HG03342 (cell line): ENCODE results near the gene FGB.

ENCODE experiments used
- ATAC-seq: cut with Tn5 transposase; IDR thresholded peaks from one replicate; pipeline ENCODE4 v1.9.1; 2021; ENCODE audit warnings: mild to moderate bottlenecking, moderate library complexity; ENCODE audit not compliant: unreplicated experiment

The FGB gene

GRCh38 chr4:154565704-154566103 lies 2.9 kb downstream of the FGB start:
- ATAC-seq: no peak

- no peak for ATAC-seq
These were observed 3.9 kb downstream of the FGB start for GRCh38 chr4:154566639-154567204.

- ATAC-seq: no peak
These were observed 6.2 kb downstream of the FGB start for GRCh38 chr4:154569028-154569427.

GRCh38 chr4:154569584-154569983 lies 6.8 kb downstream of the FGB start:
- no peak for ATAC-seq

GRCh38 chr4:154573190-154573870 lies 10.5 kb downstream of the FGB start:
- ATAC-seq: no peak

- no peak for ATAC-seq
These were observed 11.5 kb downstream of the FGB start for GRCh38 chr4:154574311-154574710.

- ATAC-seq: no peak
These were observed 14.5 kb downstream of the FGB start for GRCh38 chr4:154577324-154577723.

- ATAC-seq: no peak
These were observed 16.1 kb downstream of the FGB start for GRCh38 chr4:154578919-154579318.

GRCh38 chr4:154579927-154580326 lies 17.1 kb downstream of the FGB start:
- no peak for ATAC-seq

GRCh38 chr4:154582723-154583122 lies 19.9 kb downstream of the FGB start:
- no peak for ATAC-seq

- ATAC-seq: no peak
These were observed 20.4 kb downstream of the FGB start for GRCh38 chr4:154583230-154583629.

GRCh38 chr4:154583677-154584076 lies 20.9 kb downstream of the FGB start:
- ATAC-seq: no peak

- ATAC-seq: no peak
These were observed 21.4 kb downstream of the FGB start for GRCh38 chr4:154584259-154584658.

- ATAC-seq: no peak
These were observed 22.7 kb downstream of the FGB start for GRCh38 chr4:154585369-154586018.

- no peak for ATAC-seq
These were observed 23.7 kb downstream of the FGB start for GRCh38 chr4:154586296-154587033.

- ATAC-seq: no peak
These were observed 25.4 kb downstream of the FGB start for GRCh38 chr4:154588198-154588597.

GRCh38 chr4:154589296-154590197 lies 26.7 kb downstream of the FGB start:
- ATAC-seq: no peak

GRCh38 chr4:154590329-154591006 lies 27.7 kb downstream of the FGB start, which contains the start of gene FGA:
Gene FGA, minus strand, starts transcription at chr4:154590742. Its CDS starts 55 bp downstream, at chr4:154590687.
- no peak for ATAC-seq

- ATAC-seq: no peak
These were observed 29.1 kb downstream of the FGB start for GRCh38 chr4:154591890-154592289.

GRCh38 chr4:154593868-154594267 lies 31.1 kb downstream of the FGB start:
- no peak for ATAC-seq
